H1 (cell line): ENCODE measurements around the gene THRB.

Experiments used
- ASH2L ChIP-seq: fragments of 200-600, 300-600 bp; sonication (generic); IDR thresholded peaks from one replicate; pipeline ENCODE4 v1.7.1; 2017; ENCODE audit warnings: low read length
- EP300 ChIP-seq, 2 experiments: IDR thresholded peaks; 1 replicate in 1 of 2; 2 replicates in 1 of 2; pipeline ENCODE4 v1.6.1; 2011 to 2012; ENCODE audit warnings: low read depth in 2 of 2, low read length in 2 of 2, mild to moderate bottlenecking in 2 of 2, borderline replicate concordance in 1 of 2, inconsistent platforms in 1 of 2, moderate library complexity in 1 of 2
- FOSL1 ChIP-seq: IDR thresholded peaks from 2 replicates; pipeline ENCODE4 v1.6.1; 2011; ENCODE audit warnings: mild to moderate bottlenecking, low read depth, low read length, moderate library complexity; ENCODE audit not compliant: insufficient read depth
- POLR2A ChIP-seq, 2 experiments: IDR thresholded peaks; 1 replicate in 1 of 2; 2 replicates in 1 of 2; pipeline ENCODE4 v1.6.1; 2011; ENCODE audit warnings: low read depth in 2 of 2, low read length in 2 of 2, mild to moderate bottlenecking in 2 of 2; ENCODE audit errors: control extremely low read depth in 1 of 2
- POLR2AphosphoS5 ChIP-seq: IDR thresholded peaks from 2 replicates; pipeline ENCODE4 v1.6.1; 2011; ENCODE audit warnings: low read depth, low read length
- SP1 ChIP-seq: IDR thresholded peaks from 2 replicates; pipeline ENCODE4 v1.6.1; 2011; ENCODE audit warnings: low read depth, low read length
- TF ChIP-seq, protein P1 (sequence below), 3 experiments: IDR thresholded peaks; 1 replicate in 2 of 3; 2 replicates in 1 of 3; pipeline versions ENCODE4 v1.5.1 to v1.6.1; 2011; ENCODE audit warnings: low read length in 3 of 3, mild to moderate bottlenecking in 3 of 3, inconsistent platforms in 2 of 3, low read depth in 1 of 3, moderate library complexity in 1 of 3; ENCODE audit not compliant: insufficient read depth in 1 of 3; ENCODE audit errors: control extremely low read depth in 1 of 3

DNA sequence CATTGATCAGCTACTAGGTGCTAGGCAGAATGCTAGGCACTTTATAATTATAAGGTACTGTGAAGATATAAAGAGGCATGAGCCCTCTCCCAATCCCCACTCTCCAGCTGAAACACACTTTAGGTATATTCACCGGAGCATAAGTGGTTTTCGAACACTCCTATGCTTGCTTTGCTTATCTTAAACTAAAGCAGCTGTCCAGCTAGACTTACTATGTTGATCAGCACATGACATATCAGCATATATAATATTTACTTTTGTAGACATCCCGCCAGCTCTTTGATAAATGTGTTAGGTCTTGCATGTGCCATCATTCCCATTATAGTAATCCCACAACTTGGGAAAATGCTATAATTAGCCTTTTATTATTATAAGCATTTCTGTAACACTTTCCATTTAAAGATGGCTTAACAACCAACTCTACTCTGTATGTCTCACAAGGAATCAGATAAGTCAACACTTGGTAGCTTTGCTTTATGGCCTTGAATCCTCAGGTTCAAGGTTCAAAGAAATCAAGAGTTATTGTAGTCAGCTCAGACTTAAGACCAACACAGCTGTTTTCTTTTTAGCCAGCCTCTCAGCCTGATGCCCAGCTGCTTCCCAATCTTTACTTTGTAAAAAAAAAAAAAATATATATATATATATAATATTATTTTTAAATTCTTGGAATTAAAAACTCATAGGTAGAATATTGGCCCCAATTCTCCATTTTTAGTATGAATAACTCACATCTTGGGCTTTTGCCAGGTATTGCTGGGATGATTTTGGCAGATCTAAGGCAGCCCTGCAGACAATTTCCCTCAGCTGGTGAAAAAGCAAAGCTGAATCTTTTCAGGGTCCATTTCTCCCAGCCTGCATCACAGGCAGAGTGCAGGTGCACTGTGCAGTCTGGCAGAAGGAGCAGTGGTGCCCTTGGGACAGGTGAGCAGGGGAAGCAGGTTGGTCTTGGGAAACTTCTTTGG lies 104.2 kb downstream of the THRB start:
- TF ChIP-seq POLR2A (IDR thresholded peaks at IDR 0.05; ENCODE audit: control extremely low read depth in 1 of 2, low read depth in 2 of 2, low read length in 2 of 2): no peak
- no peak for TF ChIP-seq ASH2L
- no peak for TF ChIP-seq POLR2AphosphoS5
- TF ChIP-seq SP1: no peak
- TF ChIP-seq, protein P1, sequence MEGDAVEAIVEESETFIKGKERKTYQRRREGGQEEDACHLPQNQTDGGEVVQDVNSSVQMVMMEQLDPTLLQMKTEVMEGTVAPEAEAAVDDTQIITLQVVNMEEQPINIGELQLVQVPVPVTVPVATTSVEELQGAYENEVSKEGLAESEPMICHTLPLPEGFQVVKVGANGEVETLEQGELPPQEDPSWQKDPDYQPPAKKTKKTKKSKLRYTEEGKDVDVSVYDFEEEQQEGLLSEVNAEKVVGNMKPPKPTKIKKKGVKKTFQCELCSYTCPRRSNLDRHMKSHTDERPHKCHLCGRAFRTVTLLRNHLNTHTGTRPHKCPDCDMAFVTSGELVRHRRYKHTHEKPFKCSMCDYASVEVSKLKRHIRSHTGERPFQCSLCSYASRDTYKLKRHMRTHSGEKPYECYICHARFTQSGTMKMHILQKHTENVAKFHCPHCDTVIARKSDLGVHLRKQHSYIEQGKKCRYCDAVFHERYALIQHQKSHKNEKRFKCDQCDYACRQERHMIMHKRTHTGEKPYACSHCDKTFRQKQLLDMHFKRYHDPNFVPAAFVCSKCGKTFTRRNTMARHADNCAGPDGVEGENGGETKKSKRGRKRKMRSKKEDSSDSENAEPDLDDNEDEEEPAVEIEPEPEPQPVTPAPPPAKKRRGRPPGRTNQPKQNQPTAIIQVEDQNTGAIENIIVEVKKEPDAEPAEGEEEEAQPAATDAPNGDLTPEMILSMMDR (IDR thresholded peaks at IDR 0.05; ENCODE audit: control extremely low read depth in 1 of 3, insufficient read depth in 1 of 3, low read depth in 1 of 3, low read length in 3 of 3): no peak
- TF ChIP-seq EP300 (IDR thresholded peaks at IDR 0.05; ENCODE audit: borderline replicate concordance in 1 of 2, low read depth in 2 of 2, low read length in 2 of 2): no peak
- TF ChIP-seq FOSL1: no peak
